Neural cell (in vitro differentiated cells): ENCODE results near the gene PLCL1.

Experiments used
- CTCF ChIP-seq: fragments of 450-650 bp; IDR thresholded peaks from 2 replicates; pipeline ENCODE4 v1.5.1; 2014; ENCODE audit warnings: antibody characterized with exemption, mild to moderate bottlenecking, moderate library complexity; ENCODE audit not compliant: poor library complexity, severe bottlenecking
- EP300 ChIP-seq: fragments of 450-650 bp; conservative IDR thresholded peaks from 2 replicates; pipeline ENCODE4 v1.6.1; 2014; ENCODE audit warnings: antibody characterized with exemption, mild to moderate bottlenecking, moderate library complexity; ENCODE audit not compliant: poor library complexity, severe bottlenecking
- EZH2 ChIP-seq: fragments of 200-600, 300-800 bp; shearing (Covaris generic), sonication (generic); IDR thresholded peaks from 2 replicates; pipeline ENCODE4 v1.6.1; 2014; ENCODE audit warnings: antibody characterized with exemption, low read length, borderline replicate concordance, mild to moderate bottlenecking; ENCODE audit not compliant: insufficient read depth, poor library complexity, severe bottlenecking
- RAD21 ChIP-seq: fragments of 450-650 bp; conservative IDR thresholded peaks from 2 replicates; pipeline ENCODE4 v1.6.1; 2014; ENCODE audit warnings: antibody characterized with exemption, mild to moderate bottlenecking, moderate library complexity
- SMC3 ChIP-seq: fragments of 450-650 bp; conservative IDR thresholded peaks from 2 replicates; pipeline ENCODE4 v1.6.1; 2014; ENCODE audit warnings: antibody characterized with exemption, mild to moderate bottlenecking, moderate library complexity; ENCODE audit not compliant: poor library complexity
- TAF1 ChIP-seq: IDR thresholded peaks from 2 replicates; pipeline ENCODE4 v1.6.1; 2012; ENCODE audit warnings: low read depth

- TF ChIP-seq CTCF, result no peak
- no peak for TF ChIP-seq EZH2
- TF ChIP-seq SMC3, result no peak
- TF ChIP-seq EP300, result no peak
- TF ChIP-seq RAD21, result no peak
- no peak for TF ChIP-seq TAF1
These were observed 45.4 kb upstream of the PLCL1 start for GRCh38 chr2:197759013-197759412.
